Measurements from ENCODE around the gene LPAR3.
A peak's percentile ranks its signal among the peaks of the same experiment; 100 is the strongest.

Gene LPAR3

GRCh38 chr1:84833194-84833593, 59.8 kb downstream of the LPAR3 start:
- DNase-seq (ENCODE audit: low read depth in 1 of 2, low spot score in 1 of 2) = no peak

- no peak for DNase-seq (ENCODE audit: low read depth in 1 of 2, low spot score in 1 of 2)
These were observed 62.9 kb downstream of the LPAR3 start for GRCh38 chr1:84830136-84830535.

- DNase-seq (ENCODE audit: low read depth in 1 of 2, low spot score in 1 of 2) = no peak
These were observed 65.0 kb downstream of the LPAR3 start for GRCh38 chr1:84827976-84828375.

- DNase-seq (ENCODE audit: low read depth in 1 of 2, low spot score in 1 of 2) = no peak
These were observed 65.5 kb downstream of the LPAR3 start for GRCh38 chr1:84827555-84827954.

GRCh38 chr1:84825161-84825560, 67.8 kb downstream of the LPAR3 start:
- no peak for DNase-seq (ENCODE audit: low read depth in 1 of 2, low spot score in 1 of 2)

GRCh38 chr1:84823991-84824390, 69.0 kb downstream of the LPAR3 start:
- DNase-seq (ENCODE audit: low read depth in 1 of 2, low spot score in 1 of 2) = no peak

- no peak for DNase-seq (ENCODE audit: low read depth in 1 of 2, low spot score in 1 of 2)
These were observed 69.5 kb downstream of the LPAR3 start for GRCh38 chr1:84823511-84823910.

- no peak for DNase-seq (ENCODE audit: low read depth in 1 of 2, low spot score in 1 of 2)
These were observed 82.7 kb downstream of the LPAR3 start for GRCh38 chr1:84810343-84810742.

- no peak for DNase-seq (ENCODE audit: low read depth in 1 of 2, low spot score in 1 of 2)
These were observed 84.0 kb downstream of the LPAR3 start for GRCh38 chr1:84809023-84809422.

- no peak for DNase-seq (ENCODE audit: low read depth in 1 of 2, low spot score in 1 of 2)
These were observed 89.4 kb downstream of the LPAR3 start for GRCh38 chr1:84803604-84804003.

GRCh38 chr1:84802567-84803232, 90.3 kb downstream of the LPAR3 start:
- no peak for DNase-seq (ENCODE audit: low read depth in 1 of 2, low spot score in 1 of 2)

- DNase-seq (ENCODE audit: low read depth in 1 of 2, low spot score in 1 of 2) = no peak
These were observed 92.6 kb downstream of the LPAR3 start for GRCh38 chr1:84800090-84801073.

- DNase-seq (ENCODE audit: low read depth in 1 of 2, low spot score in 1 of 2) = no peak
These were observed 95.4 kb downstream of the LPAR3 start for GRCh38 chr1:84797603-84798002.

- DNase-seq (ENCODE audit: low read depth in 1 of 2, low spot score in 1 of 2) = no peak
These were observed 96.9 kb downstream of the LPAR3 start for GRCh38 chr1:84795966-84796600.

- no peak for DNase-seq (ENCODE audit: low read depth in 1 of 2, low spot score in 1 of 2)
These were observed 97.8 kb downstream of the LPAR3 start for GRCh38 chr1:84795213-84795612.

GRCh38 chr1:84792421-84792820, 100.6 kb downstream of the LPAR3 start:
- DNase-seq (ENCODE audit: low read depth in 1 of 2, low spot score in 1 of 2) = no peak

GRCh38 chr1:84789014-84789413, 104.0 kb downstream of the LPAR3 start:
- DNase-seq (ENCODE audit: low read depth in 1 of 2, low spot score in 1 of 2) = no peak

GRCh38 chr1:84785271-84786036, 107.6 kb downstream of the LPAR3 start:
- DNase-seq (ENCODE audit: low read depth in 1 of 2, low spot score in 1 of 2) = no peak

GRCh38 chr1:84782881-84783280, 110.1 kb downstream of the LPAR3 start:
- no peak for DNase-seq (ENCODE audit: low read depth in 1 of 2, low spot score in 1 of 2)

- DNase-seq (ENCODE audit: low read depth in 1 of 2, low spot score in 1 of 2) = peak; percentile 65 to 67
These were observed 110.8 kb downstream of the LPAR3 start for GRCh38 chr1:84781946-84782771.
